HG03442 (cell line): Measurements from ENCODE around the gene NR1D2.
"Not testable (repeated sequence)": the region's sequence is repeated elsewhere in the genome, so short reads cannot be mapped to it uniquely, and the experiment has no call there.

Experiments used
- ATAC-seq: cut with Tn5 transposase; IDR thresholded peaks from one replicate; pipeline ENCODE4 v1.9.1; 2021; ENCODE audit warnings: mild to moderate bottlenecking, moderate library complexity; ENCODE audit not compliant: unreplicated experiment

NR1D2 gene

DNA sequence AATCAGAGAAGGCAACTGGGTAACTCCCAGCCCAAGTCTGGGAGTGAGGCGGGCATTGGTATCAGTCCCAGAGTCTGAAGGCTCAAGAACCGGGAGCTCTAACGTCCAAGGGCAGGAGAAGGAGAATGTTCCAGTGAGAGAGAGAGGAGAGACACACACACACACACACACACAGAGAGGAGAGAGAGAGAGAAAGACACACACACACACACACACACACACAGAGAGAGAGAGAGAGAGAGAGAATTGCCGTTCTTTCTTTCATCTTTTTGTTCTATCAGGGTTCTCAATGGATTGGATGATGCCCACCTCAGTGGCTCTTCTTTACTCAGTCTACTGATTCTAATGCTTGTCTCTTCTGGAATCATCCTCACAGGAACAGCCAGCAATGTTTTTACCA is 57.0 kb downstream of the NR1D2 start:
- ATAC-seq = no peak

DNA sequence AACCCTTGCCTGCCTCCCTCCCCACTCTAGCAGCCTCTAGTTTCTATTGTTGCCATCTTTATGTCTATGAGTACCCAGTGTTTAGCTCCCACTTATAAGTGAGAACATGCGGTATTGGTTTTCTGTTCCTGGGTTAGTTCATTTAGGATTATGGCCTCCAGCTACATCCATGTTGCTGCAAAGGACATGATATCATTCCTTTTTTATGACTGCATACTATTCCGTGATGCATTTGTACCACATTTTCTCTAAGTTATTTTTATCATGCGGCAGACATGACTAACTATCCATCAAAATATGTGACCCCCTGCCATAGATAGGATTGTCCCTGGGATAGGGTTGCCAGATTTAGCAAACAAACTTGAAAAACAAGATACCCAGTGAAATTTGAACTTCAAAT is 58.4 kb downstream of the NR1D2 start:
- ATAC-seq = no peak

- peak; percentile 97 for ATAC-seq
Observed at GRCh38 chr3:24004171-24004938, 59.3 kb downstream of the NR1D2 start.

GRCh38 chr3:24005669-24006068 is 60.6 kb downstream of the NR1D2 start:
- no peak for ATAC-seq

- ATAC-seq = not testable (repeated sequence)
Observed at GRCh38 chr3:24010834-24011233, 65.7 kb downstream of the NR1D2 start.

GRCh38 chr3:24012589-24013269 is 67.6 kb downstream of the NR1D2 start:
- ATAC-seq = peak; percentile 70

DNA sequence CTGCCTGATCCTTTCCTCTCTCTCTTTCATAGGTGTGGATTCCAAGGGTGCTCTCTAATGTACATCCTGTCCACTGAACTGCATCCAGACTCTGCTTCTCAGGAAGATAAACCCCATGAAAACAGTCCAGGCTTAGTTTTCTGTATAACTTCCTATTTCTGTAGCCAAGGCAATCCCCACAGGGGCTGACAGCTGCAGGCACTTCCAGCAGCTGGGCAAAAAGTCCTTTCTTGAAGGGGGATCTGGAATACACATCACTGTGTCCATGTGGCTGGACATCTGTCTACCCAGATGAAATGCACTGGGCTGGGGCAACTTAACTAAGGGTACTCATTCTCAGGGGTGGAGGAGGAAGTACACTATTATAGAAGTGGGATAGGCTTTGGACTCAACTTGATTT is 72.2 kb downstream of the NR1D2 start:
- no peak for ATAC-seq

DNA sequence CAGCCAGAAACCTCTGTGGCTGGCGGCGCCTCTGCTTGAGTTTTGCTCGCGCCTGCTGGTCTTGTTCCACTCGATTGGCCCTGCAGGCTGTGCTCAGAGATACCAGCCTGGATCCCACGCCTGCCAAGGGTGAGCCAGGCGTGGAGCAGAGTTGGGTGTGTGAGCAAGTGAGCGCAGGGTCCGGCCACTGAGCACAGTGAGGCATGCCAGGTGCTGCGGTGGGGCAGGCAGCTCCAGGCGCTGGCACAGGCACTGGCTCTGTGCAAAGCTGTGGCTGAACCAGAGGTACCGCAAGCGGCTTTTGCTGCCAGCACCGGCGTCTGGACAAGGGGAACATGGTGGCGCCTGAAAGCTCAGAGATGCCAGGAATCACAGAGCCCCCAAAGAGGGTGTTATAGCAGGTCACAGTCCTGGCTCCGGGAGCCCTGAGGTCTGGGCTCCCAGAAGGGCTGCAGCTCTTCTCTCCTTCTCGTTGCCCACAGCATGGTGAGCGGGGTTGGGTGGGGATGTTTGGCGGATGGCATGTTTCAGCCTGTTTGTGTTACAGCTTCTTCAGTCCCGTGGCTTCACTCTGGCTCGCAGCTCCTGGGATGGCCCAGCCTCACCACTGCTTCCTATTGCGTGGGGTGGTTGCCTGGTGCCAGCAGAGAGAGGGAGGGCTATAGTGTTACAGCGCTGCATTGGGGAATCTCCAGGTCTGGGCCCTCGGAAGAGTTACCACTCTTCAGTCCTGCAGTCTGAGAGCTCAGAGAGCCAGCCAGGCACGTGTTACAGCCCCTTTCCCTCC is 73.9 kb downstream of the NR1D2 start:
- ATAC-seq = no peak

DNA sequence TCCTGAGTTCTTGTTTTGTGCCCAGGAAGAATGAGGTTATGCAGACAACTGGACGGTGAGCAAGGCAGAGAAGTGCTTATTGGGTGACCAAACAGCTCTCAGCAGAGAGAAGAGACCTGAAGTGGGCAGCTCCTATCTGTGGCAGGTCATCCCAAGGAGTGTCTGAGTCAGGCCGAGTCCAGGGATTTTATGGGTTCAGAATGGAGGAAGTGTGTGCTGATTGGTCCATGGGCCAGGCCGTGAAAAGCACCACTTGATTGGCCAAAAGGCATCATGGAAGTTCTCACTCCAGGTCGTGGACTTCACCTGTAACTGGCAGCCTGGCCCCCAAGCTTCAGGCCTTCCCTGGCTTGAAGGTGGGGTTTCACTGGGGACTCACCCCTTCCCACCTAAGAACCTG is 74.5 kb downstream of the NR1D2 start:
- no peak for ATAC-seq

GRCh38 chr3:24020036-24020691 is 75.1 kb downstream of the NR1D2 start:
- no peak for ATAC-seq

DNA sequence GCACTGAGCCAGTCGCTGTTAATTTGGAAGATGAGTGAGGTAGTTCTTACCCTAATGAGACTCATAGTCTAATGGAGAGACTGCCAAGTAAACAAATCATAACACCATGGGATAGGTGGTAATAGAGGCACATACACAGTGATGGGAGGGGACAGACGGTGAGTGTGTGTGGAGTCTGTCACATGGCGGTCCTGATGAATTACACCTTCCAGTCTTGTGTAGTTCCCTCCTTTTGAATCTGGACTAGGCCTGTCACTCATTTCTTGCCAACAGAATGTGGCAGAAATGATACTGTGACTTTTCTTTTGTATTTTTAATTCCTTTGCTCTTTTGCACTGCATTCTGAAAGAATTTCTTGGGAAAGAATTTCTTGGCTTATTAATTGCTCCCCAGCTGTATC is 78.1 kb downstream of the NR1D2 start:
- no peak for ATAC-seq

- ATAC-seq = no peak
Observed at GRCh38 chr3:24025805-24026204, 80.7 kb downstream of the NR1D2 start.

DNA sequence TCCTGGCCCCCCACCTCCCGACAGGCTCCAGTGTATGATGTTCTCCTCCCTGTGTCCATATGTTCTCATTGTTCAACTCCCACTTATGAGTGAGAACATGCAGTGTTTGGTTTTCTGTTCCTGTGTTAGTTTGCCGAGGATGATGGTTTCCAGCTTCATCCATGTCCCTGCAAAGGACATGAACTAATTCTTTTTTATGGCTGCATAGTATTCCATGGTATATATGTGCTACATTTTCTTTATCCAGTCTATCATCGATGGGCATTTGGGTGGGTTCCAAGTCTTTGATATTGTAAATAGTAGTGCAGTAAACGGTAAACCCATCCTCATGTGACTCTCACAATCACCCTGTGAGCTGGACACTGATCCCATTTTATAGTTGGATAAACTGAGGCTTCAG is 81.6 kb downstream of the NR1D2 start:
- not testable (repeated sequence) for ATAC-seq

DNA sequence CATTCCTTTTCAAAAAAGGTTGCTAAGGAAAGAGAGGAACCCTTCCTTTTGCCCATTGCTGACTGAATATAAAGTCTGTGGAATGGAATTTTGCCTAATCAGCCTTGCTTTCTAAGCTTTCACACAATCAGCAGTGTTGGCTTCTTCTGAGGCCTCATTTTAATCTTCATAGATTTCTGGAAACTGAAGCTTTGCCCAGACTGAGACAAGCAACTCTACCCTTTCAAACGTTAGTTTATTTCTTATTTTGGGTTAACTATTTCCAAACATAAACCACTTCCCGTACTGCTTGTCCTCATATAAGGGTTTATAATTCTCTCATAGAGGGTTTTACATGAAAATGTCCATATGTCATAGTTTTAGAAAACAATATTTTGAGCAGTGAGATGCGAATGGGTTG is 82.9 kb downstream of the NR1D2 start:
- no peak for ATAC-seq
